Suppressor macrophage (primary cell): ENCODE data around the gene SLC25A6.
"Not testable (repeated sequence)": the region's sequence is repeated elsewhere in the genome, so short reads cannot be mapped to it uniquely, and the experiment has no call there.

ENCODE experiments used
- DNase-seq, 4 experiments: peaks; one replicate each; pipeline ENCODE4 v3.0.0-alpha.2; 2020 to 2022

The SLC25A6 gene

GRCh38 chrX:1351981-1352714 is 39.8 kb downstream of the SLC25A6 start:
- no peak for DNase-seq

- DNase-seq = not testable (repeated sequence)
Observed at GRCh38 chrX:1349606-1350005, 42.3 kb downstream of the SLC25A6 start.

GRCh38 chrX:1341545-1342184 is 50.2 kb downstream of the SLC25A6 start:
- DNase-seq = peak; percentile 77 to 92 (median 84)

GRCh38 chrX:1336948-1337779 is 54.7 kb downstream of the SLC25A6 start:
- DNase-seq = peak; percentile 29 to 56 (median 48)

- DNase-seq = peak; percentile 91 to 98 (median 94)
Observed at GRCh38 chrX:1336331-1336943, 55.5 kb downstream of the SLC25A6 start, which contains the start of gene IL3RA. Gene IL3RA (plus strand): TSS chrX:1336785. CDS start chrX:1341766, 4,981 bp downstream.
